ENCODE measurements around the gene PTPRG. TPM values are rescaled to one million over a fixed set of nuclear protein-coding genes. Genes with fewer than 3 reads are reported as not detected.

The PTPRG gene
- total RNA-seq, 2 donors from 2014 or later, result 76.5 to 108 TPM

- Mint-ChIP-seq H3K4me3 (no peak overlapping the region), H3K36me3 (ENCODE audit: low read depth) (no peaks in the 10 kb centered on the region), H3K4me1 (peaks cover 42% of the 10 kb centered on the region), H3K27me3 (ENCODE audit: insufficient read depth) (no peaks in the 10 kb centered on the region), H3K27ac (no peak overlapping the region), H3K9me3 (no peaks in the 10 kb centered on the region)
- H3K27ac ChIP-seq (ENCODE audit: low read depth, low read length), result no peak overlapping the region
- H3K9ac ChIP-seq (ENCODE audit: extremely low read depth, low read length, poor library complexity, severe bottlenecking), result no peak overlapping the region
- H3K9me3 ChIP-seq (ENCODE audit: control insufficient read depth, low read length), result no peaks in the 10 kb centered on the region
- H3K4me3 ChIP-seq (ENCODE audit: low read length), result no peak overlapping the region
- H3K4me1 ChIP-seq (ENCODE audit: control insufficient read depth, insufficient read depth, low read length), result peaks cover 4% of the 10 kb centered on the region
- 92 to 100% methylated on average over 1 of the region's 1 CpG for WGBS, 2 experiments (ENCODE audit: insufficient coverage in 1 of 2, insufficient read length in 1 of 2)
- no peaks in the 10 kb centered on the region for H3K36me3 ChIP-seq (ENCODE audit: control insufficient read depth, insufficient read depth, low read length)
- no peak for DNase-seq
- no peaks in the 10 kb centered on the region for H3K27me3 ChIP-seq (ENCODE audit: control insufficient read depth, insufficient read depth, low read length, poor library complexity, severe bottlenecking)
- TF ChIP-seq, protein P1, sequence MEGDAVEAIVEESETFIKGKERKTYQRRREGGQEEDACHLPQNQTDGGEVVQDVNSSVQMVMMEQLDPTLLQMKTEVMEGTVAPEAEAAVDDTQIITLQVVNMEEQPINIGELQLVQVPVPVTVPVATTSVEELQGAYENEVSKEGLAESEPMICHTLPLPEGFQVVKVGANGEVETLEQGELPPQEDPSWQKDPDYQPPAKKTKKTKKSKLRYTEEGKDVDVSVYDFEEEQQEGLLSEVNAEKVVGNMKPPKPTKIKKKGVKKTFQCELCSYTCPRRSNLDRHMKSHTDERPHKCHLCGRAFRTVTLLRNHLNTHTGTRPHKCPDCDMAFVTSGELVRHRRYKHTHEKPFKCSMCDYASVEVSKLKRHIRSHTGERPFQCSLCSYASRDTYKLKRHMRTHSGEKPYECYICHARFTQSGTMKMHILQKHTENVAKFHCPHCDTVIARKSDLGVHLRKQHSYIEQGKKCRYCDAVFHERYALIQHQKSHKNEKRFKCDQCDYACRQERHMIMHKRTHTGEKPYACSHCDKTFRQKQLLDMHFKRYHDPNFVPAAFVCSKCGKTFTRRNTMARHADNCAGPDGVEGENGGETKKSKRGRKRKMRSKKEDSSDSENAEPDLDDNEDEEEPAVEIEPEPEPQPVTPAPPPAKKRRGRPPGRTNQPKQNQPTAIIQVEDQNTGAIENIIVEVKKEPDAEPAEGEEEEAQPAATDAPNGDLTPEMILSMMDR (conservative IDR thresholded peaks at IDR 0.05), result no peak
Measured at GRCh38 chr3:61810953-61811497, 249.7 kb downstream of the PTPRG start.

GRCh38 chr3:61811652-61812051 lies 250.3 kb downstream of the PTPRG start:
- Mint-ChIP-seq H3K4me3 (no peak overlapping the region), H3K4me1 (peaks cover 40% of the 10 kb centered on the region), H3K36me3 (ENCODE audit: low read depth) (no peaks in the 10 kb centered on the region), H3K9me3 (no peaks in the 10 kb centered on the region), H3K27ac (no peak overlapping the region), H3K27me3 (ENCODE audit: insufficient read depth) (no peaks in the 10 kb centered on the region)
- peaks cover 4% of the 10 kb centered on the region for H3K4me1 ChIP-seq (ENCODE audit: control insufficient read depth, insufficient read depth, low read length)
- no peak for DNase-seq
- H3K4me3 ChIP-seq (ENCODE audit: low read length), result no peak overlapping the region
- H3K27ac ChIP-seq (ENCODE audit: low read depth, low read length), result no peak overlapping the region
- TF ChIP-seq, protein P1 (conservative IDR thresholded peaks at IDR 0.05), result no peak
- no peaks in the 10 kb centered on the region for H3K9me3 ChIP-seq (ENCODE audit: control insufficient read depth, low read length)
- no peak overlapping the region for H3K9ac ChIP-seq (ENCODE audit: extremely low read depth, low read length, poor library complexity, severe bottlenecking)
- H3K27me3 ChIP-seq (ENCODE audit: control insufficient read depth, insufficient read depth, low read length, poor library complexity, severe bottlenecking), result no peaks in the 10 kb centered on the region
- 96 to 100% methylated on average over 2 to 3 of the region's 3 CpGs for WGBS, 2 experiments (ENCODE audit: insufficient coverage in 1 of 2, insufficient read length in 1 of 2)
- no peaks in the 10 kb centered on the region for H3K36me3 ChIP-seq (ENCODE audit: control insufficient read depth, insufficient read depth, low read length)

- 89 to 100% methylated on average over 1 to 2 of the region's 4 CpGs for WGBS, 2 experiments (ENCODE audit: insufficient coverage in 1 of 2, insufficient read length in 1 of 2)
- Histone ChIP-seq H3K4me1 (ENCODE audit: control insufficient read depth, insufficient read depth, low read length) (peaks cover 4% of the 10 kb centered on the region), H3K36me3 (ENCODE audit: control insufficient read depth, insufficient read depth, low read length) (no peaks in the 10 kb centered on the region), H3K27me3 (ENCODE audit: control insufficient read depth, insufficient read depth, low read length, poor library complexity, severe bottlenecking) (no peaks in the 10 kb centered on the region), H3K4me3 (ENCODE audit: low read length) (no peak overlapping the region), H3K9me3 (ENCODE audit: control insufficient read depth, low read length) (no peaks in the 10 kb centered on the region), H3K9ac (ENCODE audit: extremely low read depth, low read length, poor library complexity, severe bottlenecking) (no peak overlapping the region), H3K27ac (ENCODE audit: low read depth, low read length) (no peak overlapping the region)
- H3K9me3 Mint-ChIP-seq, result no peaks in the 10 kb centered on the region
- H3K36me3 Mint-ChIP-seq (ENCODE audit: low read depth), result no peaks in the 10 kb centered on the region
- TF ChIP-seq, protein P1 (conservative IDR thresholded peaks at IDR 0.05), result no peak
- no peaks in the 10 kb centered on the region for H3K27me3 Mint-ChIP-seq (ENCODE audit: insufficient read depth)
- H3K27ac Mint-ChIP-seq, result no peak overlapping the region
- no peak overlapping the region for H3K4me3 Mint-ChIP-seq
- peaks cover 36% of the 10 kb centered on the region for H3K4me1 Mint-ChIP-seq
- no peak for DNase-seq
Measured at GRCh38 chr3:61812085-61812484, 250.7 kb downstream of the PTPRG start.
